Measurements from ENCODE around the gene ATP2A1.
"Not testable (repeated sequence)": the region's sequence is repeated elsewhere in the genome, so short reads cannot be mapped to it uniquely, and the experiment has no call there.

ATP2A1 gene

DNA sequence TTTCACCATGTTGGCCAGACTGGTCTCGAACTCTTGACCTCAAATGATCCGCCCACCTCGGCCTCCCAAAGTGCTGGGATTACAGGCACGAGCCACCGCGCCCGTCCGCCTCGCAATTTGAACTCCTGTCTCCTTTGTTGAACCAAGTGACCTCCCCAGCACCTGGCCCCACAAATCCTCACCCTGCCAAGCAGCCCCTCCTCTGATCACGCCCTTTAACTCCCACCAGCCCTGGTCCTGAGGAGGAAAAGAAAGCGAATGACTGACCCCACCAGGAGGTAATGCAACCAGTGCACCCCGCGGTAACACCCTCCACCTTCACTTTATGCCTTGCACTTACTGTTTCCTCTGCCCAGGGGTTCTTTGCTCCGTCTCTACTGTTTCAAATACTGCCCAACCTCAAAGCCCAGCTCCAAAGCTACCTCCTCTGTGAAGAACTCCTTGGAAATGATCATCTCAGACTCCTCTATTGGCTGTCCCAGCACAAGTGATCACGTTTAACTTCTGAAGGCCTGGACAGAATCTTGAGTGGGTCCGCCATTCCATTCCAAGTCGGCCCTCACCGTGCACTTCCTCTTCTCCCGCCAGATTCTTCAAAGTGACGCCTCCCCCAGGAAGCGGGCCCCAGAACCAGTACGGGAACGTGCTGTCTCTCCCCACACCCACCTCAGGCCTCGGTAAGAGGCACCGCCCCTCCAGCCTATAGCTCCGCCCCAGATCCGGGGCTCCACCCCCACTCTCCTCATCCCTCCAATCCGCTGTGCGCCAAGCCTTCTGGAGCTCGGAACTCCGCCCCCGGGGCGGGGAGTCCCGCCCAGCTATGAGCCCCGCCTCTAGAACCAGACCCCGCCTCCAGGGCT is 57.9 kb downstream of the ATP2A1 start:
- DNase-seq, result peak; percentile 50

DNA sequence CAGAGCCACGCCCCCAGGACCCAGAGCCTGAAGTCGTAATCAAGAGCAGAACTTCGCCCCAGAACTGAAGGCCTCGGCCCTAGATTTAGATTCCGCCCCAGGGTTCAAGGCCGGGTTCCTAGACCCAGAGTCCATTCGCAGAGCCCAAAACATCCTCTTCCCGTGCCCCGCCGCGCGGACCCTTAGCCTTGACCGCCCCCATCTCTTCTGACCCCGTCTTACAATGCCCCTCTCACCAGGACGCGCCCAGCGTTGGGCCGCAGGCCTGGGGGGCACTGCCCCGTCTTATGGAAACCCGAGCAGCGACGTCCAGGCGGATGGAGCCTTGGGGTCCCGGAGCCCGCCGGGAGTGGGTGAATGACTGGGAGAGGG is 58.5 kb downstream of the ATP2A1 start:
- no peak for DNase-seq

DNA sequence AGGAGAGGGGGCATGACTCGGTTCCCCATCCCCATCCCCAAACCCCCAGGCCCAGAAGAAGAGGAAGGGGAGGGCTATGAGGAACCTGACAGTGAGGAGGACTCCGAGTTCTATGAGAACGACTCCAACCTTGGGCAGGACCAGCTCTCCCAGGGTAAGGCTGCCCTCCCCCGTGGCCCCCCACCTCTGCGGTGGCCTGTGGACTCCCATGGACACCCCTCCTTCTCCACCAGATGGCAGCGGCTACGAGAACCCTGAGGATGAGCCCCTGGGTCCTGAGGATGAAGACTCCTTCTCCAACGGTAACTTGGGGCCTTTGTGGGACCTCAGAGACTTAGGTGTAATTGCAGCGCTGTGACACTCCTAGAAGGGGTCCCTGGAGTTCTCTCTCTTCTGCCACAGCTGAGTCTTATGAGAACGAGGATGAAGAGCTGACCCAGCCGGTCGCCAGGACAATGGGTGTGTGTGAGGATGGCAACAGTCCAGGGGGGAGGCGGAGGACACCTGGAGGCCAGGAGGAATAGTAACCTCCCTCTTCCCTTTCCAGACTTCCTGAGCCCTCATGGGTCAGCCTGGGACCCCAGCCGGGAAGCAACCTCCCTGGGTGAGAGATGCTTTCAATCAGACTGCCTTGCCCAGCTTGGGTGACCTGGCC is 59.1 kb downstream of the ATP2A1 start:
- no peak for DNase-seq

DNA sequence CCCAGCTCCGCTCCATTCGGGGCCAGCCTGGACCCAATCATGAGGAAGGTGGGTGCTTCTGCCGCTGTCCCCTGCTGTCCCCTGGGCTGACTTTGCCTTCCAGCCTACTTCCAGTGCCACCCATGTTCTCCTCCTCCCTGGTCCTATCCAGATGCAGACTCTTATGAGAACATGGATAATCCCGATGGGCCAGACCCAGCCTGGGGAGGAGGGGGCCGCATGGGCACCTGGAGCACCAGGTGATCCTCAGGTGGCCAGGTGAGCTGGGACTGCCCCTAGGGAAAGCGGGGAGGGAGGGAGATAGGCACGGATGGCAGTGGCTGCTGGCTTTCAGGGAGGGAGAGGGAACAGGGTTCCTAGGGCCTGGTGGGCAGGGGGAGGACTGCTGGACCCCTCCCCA is 60.4 kb downstream of the ATP2A1 start:
- DNase-seq, result no peak

DNA sequence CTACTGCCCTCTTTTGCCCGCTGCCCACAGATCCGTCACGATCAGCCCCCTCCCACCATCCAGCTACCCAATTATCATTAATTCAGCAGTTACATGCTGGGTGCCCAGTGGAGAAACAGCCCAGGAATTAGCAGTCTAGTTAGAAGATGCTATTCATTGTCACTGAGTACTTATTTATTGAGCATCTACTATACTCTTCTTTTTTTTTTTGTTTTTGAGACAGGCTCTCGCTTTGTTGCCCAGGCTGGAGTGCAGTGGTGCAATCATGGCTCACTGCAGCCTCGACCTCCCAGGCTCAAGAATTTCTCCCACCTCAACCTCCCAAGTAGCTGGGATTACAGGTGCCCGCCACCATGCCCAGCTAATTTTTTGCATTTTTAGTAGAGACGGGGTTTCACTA is 61.5 kb downstream of the ATP2A1 start:
- not testable (repeated sequence) for DNase-seq

DNA sequence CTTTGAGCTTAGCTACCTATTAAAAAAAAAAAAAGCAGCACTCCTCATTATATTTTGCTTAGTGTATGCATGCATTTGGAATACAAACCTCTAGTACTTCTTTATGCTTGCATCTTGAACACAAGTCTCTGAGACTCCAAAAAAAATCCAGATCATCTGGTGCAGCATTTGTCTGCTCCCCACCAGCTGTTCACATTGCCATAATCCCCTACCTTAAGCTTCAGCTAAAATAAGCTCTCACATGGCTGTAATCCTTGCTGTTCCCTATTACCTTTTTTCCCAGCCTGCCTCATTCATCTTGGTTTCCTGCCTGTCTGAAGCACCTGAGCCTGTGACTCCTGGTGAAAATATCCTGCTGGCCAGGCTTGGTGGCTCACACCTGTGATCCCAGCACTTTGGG is 65.0 kb downstream of the ATP2A1 start:
- DNase-seq, result no peak

DNA sequence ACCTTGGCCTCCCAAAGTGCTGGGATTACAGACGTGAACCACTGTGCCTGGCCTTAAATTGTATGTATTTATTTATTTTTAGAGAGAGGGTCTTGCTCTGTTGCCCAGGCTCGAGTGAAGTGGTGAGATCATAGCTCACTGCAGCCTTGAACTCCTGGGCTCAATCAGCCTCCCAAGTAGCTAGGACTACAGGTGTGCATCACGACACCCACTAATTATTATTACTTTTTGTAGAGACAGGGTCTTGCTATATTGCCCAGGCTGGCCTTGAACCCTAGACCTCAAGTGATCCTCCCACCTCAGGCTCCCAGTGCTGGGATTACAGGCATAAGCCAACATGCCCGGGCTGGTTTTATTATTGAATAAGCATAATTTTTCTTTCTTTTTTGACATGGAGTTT is 68.4 kb downstream of the ATP2A1 start:
- DNase-seq, result no peak

DNA sequence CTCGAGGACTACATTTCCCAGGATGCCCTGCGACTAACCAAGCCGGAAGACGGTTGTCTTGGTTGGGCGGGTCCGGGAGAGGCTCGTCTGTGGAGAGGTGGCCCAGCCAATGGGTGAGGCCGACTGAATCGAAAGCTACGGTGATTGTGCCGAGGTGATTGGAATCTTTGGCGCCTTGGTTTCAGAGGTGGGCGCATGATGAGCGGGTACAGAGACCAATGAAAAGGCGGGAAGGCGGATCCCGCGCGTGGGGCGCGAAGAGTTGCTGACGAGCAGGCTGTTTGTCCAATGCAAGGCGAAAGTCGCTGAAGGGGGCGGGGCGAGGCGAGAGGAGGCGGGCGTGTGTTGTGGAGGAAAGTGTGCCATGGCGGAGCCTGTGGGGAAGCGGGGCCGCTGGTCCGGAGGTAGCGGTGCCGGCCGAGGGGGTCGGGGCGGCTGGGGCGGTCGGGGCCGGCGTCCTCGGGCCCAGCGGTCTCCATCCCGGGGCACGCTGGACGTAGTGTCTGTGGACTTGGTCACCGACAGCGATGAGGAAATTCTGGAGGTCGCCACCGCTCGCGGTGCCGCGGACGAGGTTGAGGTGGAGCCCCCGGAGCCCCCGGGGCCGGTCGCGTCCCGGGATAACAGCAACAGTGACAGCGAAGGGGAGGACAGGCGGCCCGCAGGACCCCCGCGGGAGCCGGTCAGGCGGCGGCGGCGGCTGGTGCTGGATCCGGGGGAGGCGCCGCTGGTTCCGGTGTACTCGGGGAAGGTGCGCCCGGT is 72.5 kb downstream of the ATP2A1 start, which contains the start of gene NFATC2IP:
Gene NFATC2IP (plus strand): TSS at position 290 of the 762 bp plus-strand sequence. CDS start 75 bp downstream, at position 365.
- peak; percentile 92 for DNase-seq

DNA sequence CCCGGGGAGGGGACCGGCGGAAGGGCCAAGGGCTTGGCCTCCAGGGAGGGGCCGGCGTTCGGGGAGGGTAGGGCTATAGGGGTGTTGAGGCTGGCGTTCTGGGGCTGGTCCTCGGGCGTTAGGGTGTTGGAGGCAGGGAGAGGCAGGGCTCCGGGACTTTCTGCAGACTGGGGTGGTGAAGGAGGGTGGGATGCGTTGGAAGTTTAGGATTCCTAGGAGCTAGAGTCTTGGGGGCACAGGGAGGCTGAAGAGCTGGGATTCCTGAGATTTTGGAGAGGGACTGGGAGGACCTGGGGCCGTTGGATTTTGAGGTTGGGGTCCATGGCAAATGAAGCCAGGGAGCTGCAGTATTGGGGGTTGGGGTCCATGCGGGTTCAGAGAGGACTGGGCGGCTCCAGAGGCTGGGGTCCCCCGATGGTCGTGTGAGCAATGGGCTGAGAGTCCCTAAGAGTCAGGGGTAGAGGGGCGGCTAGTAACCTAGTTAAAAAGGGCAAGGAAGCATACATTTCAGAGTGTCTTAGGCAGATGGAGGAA is 73.2 kb downstream of the ATP2A1 start:
- no peak for DNase-seq

All from right kidney (tissue), 1 donor.